ENCODE measurements around the gene TTLL6. TPM values are rescaled to one million over a fixed set of nuclear protein-coding genes. Genes with fewer than 3 reads are reported as not detected.

Gene TTLL6
- total RNA-seq, 4 donors from 2014 or later, result 0.19 TPM; not detected in 3

DNA sequence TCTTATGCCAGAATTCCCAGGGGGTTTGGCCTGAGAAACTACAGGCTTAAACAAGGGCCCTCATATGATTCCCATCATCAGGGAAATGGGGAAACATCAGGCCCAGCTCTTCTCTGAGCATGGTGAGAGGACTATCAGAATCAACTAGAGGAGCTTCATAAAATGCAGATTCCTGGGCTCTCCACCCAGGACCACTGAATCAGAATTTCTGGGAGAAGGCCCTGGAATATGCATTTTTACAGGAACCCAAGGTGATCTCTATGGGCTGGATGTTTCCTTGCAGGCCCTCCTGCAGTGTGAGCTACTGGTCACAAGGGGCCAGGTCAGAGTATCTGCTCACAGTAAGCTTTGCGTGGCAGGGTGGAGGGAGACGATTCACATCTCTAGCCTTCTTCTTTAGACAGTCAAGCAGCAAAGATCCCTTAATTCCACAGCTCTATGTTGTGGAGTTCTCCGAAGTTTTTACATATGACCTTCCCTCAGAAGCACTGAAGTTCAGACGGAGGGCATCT, 49.7 kb downstream of the TTLL6 start:
- no peaks in the 10 kb centered on the region for H3K4me1 ChIP-seq
- H3K4me3 ChIP-seq, result no peak overlapping the region
- DNase-seq, result no peak
- H3K9me3 ChIP-seq, result no peaks in the 10 kb centered on the region
- no peaks in the 10 kb centered on the region for H3K36me3 ChIP-seq
- TF ChIP-seq POLR2A (IDR thresholded peaks at IDR 0.05) (no peak), CTCF (IDR thresholded peaks at IDR 0.05) (no peak)
- H3K27ac ChIP-seq, result no peak overlapping the region
- H3K27me3 ChIP-seq, result peaks cover 0 to 99% (median 5%) of the 10 kb centered on the region in 4 donors
- WGBS, 2 donors, result 63 to 78% methylated on average over 3 to 4 of the region's 4 CpGs
- intact Hi-C loops (cut with DNase I), result no loop called here

DNA sequence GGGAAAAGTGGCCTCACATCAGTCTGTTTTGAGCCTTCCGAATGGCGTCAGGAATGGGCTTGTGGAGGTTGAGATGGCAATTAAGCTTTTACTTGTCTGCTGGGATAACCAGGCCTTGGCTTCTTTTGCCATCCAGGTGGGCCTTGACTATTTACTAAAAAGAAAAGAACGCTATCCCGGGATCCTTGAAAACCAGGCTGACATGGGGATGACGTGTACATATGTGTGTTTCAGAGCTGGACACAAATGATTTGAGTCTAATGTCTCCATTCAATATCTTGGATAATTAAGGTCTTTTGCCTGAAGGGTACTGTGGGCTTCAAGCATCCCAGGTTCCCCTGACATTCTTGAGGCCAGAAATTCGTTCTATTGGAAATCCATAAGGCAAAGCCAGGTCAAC, 55.9 kb downstream of the TTLL6 start:
- Histone ChIP-seq H3K27ac (no peak overlapping the region), H3K27me3 (peaks cover 0 to 100% (median 6%) of the 10 kb centered on the region in 4 donors), H3K4me3 (no peak overlapping the region), H3K4me1 (no peaks in the 10 kb centered on the region), H3K36me3 (no peaks in the 10 kb centered on the region), H3K9me3 (no peaks in the 10 kb centered on the region)
- no peak for TF ChIP-seq POLR2A (IDR thresholded peaks at IDR 0.05)
- no peak for TF ChIP-seq CTCF (IDR thresholded peaks at IDR 0.05)
- WGBS, 2 donors, result 63 to 77% methylated on average over 2 to 6 of the region's 6 CpGs
- intact Hi-C loops (cut with DNase I), result no loop called here
- DNase-seq, result no peak

GRCh38 chr17:48760411-48760810, 56.6 kb downstream of the TTLL6 start:
- no peak overlapping the region for H3K27ac ChIP-seq
- no peak for TF ChIP-seq CTCF (IDR thresholded peaks at IDR 0.05)
- no peak for TF ChIP-seq POLR2A (IDR thresholded peaks at IDR 0.05)
- H3K9me3 ChIP-seq, result no peaks in the 10 kb centered on the region
- peaks cover 0 to 3% (median 0%) of the 10 kb centered on the region in 3 donors for H3K4me1 ChIP-seq
- peaks cover 0 to 100% (median 10%) of the 10 kb centered on the region in 4 donors for H3K27me3 ChIP-seq
- intact Hi-C loops (cut with DNase I), result no loop called here
- DNase-seq, result no peak
- WGBS, 2 donors, result 23 to 28% methylated on average over 4 of the region's 4 CpGs
- no peaks in the 10 kb centered on the region for H3K36me3 ChIP-seq
- H3K4me3 ChIP-seq, result no peak overlapping the region

- DNase-seq, result no peak
- H3K27me3 ChIP-seq, result peaks cover 4 to 100% (median 21%) of the 10 kb centered on the region in 4 donors
- H3K4me1 ChIP-seq, result peaks cover 0 to 15% (median 8%) of the 10 kb centered on the region in 3 donors
- H3K4me3 ChIP-seq, result no peak overlapping the region
- H3K9me3 ChIP-seq, result no peaks in the 10 kb centered on the region
- no peak overlapping the region for H3K27ac ChIP-seq
- TF ChIP-seq POLR2A (IDR thresholded peaks at IDR 0.05) (no peak), CTCF (IDR thresholded peaks at IDR 0.05) (no peak)
- no peaks in the 10 kb centered on the region for H3K36me3 ChIP-seq
- intact Hi-C loops (cut with DNase I), result no loop called here
Measured at GRCh38 chr17:48759288-48759687, 57.7 kb downstream of the TTLL6 start.

DNA sequence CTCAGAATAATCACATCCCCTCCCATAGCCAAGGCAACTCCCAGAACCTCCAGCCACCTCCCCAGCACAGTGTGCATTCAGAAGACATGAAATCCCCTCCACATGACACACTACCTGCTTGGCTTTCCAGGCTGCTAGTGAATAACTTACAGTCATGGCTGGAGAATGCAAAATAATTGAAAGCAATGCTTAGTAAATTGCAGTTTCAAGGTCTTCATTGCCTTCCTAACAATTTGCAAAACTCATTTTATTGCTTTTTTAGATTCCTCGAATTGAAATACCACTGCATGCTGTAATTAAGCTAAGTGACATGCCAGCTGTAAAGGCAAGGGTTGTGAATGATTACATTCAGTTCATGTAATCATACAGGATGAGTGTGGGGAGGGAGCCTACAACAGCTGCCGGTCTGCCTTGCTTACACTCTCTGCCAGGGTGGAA, 59.5 kb downstream of the TTLL6 start:
- Histone ChIP-seq H3K27me3 (peaks cover 13 to 100% (median 36%) of the 10 kb centered on the region in 4 donors), H3K4me3 (no peak overlapping the region), H3K36me3 (no peaks in the 10 kb centered on the region), H3K9me3 (no peaks in the 10 kb centered on the region), H3K4me1 (peaks cover 0 to 31% (median 8%) of the 10 kb centered on the region in 3 donors), H3K27ac (no peak overlapping the region)
- no peak for DNase-seq
- 43 to 52% methylated on average over 2 of the region's 2 CpGs for WGBS, 2 donors
- TF ChIP-seq CTCF (IDR thresholded peaks at IDR 0.05) (no peak), POLR2A (IDR thresholded peaks at IDR 0.05) (no peak)
- intact Hi-C loops (cut with DNase I), result no loop called here
